ENCODE results near the gene RIMBP3C. TPM values are rescaled to one million over a fixed set of nuclear protein-coding genes. Genes with fewer than 3 reads are reported as not detected.
"Not testable (repeated sequence)": the region's sequence is repeated elsewhere in the genome, so short reads cannot be mapped to it uniquely, and the experiment has no call there.

RIMBP3C gene
- total RNA-seq, 1 donor from 2014 or later = not detected

DNA sequence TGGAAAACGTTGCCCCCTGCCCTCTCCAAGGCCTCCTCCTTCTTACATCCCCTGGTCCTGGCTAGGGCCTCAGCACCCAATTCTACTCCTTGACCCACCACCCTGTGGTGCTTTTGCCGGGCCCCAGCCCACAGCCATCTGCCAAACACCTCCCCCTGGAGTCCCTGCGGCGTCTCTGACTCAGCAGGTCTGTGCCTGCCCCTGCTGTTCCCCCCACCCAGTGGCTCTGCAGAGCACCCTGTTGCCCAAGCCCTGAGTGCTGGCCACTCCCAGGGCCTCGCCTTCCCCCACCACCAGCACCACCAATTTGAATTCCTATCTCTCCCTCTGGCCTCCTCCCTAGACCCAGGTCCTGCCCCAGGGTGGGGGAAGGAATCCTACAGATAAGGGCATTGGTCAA lies 19.7 kb downstream of the RIMBP3C start:
- H3K36me3 ChIP-seq (ENCODE audit: control insufficient read depth in 3 of 3, insufficient read depth in 3 of 3, low read length in 3 of 3); H3K9ac ChIP-seq (ENCODE audit: low read depth in 1 of 3, low read length in 3 of 3); H3K27me3 ChIP-seq (ENCODE audit: control insufficient read depth in 3 of 3, insufficient read depth in 3 of 3, low read length in 3 of 3); H3K4me3 ChIP-seq (ENCODE audit: low read length in 3 of 3); H3K9me3 ChIP-seq (ENCODE audit: control insufficient read depth in 3 of 3, low read length in 3 of 3); H3K27ac ChIP-seq (ENCODE audit: low read depth, low read length); H3K4me1 ChIP-seq (ENCODE audit: control insufficient read depth in 3 of 3, insufficient read depth in 3 of 3, low read length in 3 of 3): not testable (repeated sequence)

DNA sequence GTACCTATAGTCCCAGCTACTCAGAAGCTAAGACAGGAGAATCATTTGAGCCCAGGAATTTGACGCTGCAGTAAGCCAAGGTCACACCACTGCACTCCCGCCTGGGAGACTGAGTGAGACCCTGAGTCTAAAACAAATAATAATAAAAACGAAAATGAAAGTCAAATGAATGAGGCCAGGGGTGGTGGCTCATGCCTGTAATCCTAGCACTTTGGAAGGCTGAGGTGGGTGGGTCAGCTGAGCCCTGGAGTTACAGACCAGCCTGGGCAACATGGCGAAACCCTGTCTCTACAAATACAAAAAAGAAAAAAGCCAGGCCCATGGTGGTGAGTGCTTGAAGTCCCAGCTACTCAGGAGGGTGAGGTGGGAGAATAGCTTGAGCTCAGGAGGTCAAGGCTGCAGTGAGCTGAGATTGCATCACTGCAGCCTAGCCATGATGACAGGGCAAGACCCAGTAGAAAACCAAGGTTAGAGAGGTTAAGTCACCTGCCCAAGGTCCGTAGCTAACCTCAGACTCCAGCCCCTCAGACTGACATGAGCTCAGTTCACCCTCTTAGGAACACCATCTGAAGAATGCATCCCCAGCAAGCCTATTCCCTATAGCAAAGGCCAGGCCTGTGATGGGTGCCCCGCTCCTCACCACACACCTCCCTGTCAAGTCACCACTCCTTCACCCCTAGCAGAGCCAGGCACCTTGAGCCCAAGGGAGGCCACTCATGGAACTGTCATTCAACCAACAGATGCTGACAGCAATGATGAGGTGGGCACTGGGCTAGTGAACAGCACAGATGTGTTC lies 24.4 kb downstream of the RIMBP3C start:
- H3K4me3 ChIP-seq (ENCODE audit: low read length in 3 of 3); H3K27ac ChIP-seq (ENCODE audit: low read depth, low read length); H3K36me3 ChIP-seq (ENCODE audit: control insufficient read depth in 3 of 3, insufficient read depth in 3 of 3, low read length in 3 of 3); H3K9me3 ChIP-seq (ENCODE audit: control insufficient read depth in 3 of 3, low read length in 3 of 3); H3K9ac ChIP-seq (ENCODE audit: low read depth in 1 of 3, low read length in 3 of 3); H3K27me3 ChIP-seq (ENCODE audit: control insufficient read depth in 3 of 3, insufficient read depth in 3 of 3, low read length in 3 of 3); H3K4me1 ChIP-seq (ENCODE audit: control insufficient read depth in 3 of 3, insufficient read depth in 3 of 3, low read length in 3 of 3): not testable (repeated sequence)

DNA sequence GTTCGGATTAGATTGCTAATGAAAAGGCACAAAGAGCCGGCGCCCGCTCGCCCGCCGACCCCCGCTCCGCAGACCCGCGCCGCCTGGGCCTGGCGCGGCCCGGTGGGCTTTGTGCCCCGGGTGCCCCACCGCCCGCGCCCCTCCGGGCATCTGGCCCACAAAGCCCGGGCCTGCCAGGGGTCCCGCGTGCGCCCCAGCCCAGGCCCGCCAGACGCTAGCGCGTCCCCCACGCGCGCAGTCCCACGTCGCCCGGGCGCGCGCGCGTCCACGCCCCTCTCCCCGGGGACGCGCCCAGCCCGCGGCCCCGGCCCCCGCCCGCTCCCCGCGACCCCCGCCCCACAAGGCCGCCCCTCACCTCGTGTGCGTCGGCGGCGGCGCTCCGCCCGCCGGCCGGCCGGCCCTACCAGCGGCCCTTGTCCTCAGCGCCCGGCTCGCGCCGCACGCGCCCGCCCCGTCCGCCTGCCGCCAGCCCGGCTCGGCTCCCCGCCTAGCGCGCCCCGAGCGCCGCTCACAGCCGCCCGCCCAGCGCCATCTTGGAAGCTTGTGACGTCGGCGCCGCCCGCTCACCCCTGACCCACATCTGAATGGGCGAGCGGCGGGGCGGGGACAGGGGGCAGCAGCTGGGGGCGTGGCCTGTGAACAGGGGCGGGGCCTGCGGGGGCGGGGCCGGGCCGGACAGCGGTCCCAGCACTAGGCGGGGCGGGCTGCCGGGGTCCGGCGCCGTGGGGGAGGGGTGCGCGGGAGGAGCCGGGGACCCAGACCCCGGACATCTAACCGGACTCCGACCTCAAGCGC lies 34.1 kb downstream of the RIMBP3C start:
- H3K9me3 ChIP-seq (ENCODE audit: control insufficient read depth in 3 of 3, low read length in 3 of 3); H3K27ac ChIP-seq (ENCODE audit: low read depth, low read length); H3K27me3 ChIP-seq (ENCODE audit: control insufficient read depth in 3 of 3, insufficient read depth in 3 of 3, low read length in 3 of 3); H3K9ac ChIP-seq (ENCODE audit: low read depth in 1 of 3, low read length in 3 of 3); H3K36me3 ChIP-seq (ENCODE audit: control insufficient read depth in 3 of 3, insufficient read depth in 3 of 3, low read length in 3 of 3); H3K4me3 ChIP-seq (ENCODE audit: low read length in 3 of 3); H3K4me1 ChIP-seq (ENCODE audit: control insufficient read depth in 3 of 3, insufficient read depth in 3 of 3, low read length in 3 of 3): not testable (repeated sequence)

DNA sequence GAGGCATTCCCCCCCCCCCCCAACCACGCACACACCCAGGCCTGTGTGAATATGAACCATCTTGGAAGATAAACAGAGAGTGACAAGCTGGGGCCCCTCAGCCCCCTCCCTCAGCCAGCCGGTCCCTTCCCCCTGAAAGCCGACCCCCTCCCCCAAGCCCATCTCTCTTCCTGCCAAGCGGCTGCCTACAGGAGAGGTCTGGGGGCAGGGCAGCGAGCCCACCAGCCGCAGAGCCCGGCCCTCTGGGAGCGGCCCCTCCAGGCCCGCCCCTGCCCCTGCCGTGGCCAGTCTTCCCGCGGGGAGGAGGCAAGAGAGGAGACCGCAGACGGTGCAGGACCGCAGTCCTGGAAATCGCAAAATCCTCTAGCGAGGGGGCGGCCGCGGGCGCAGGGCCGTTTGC lies 34.7 kb downstream of the RIMBP3C start:
- H3K9me3 ChIP-seq (ENCODE audit: control insufficient read depth in 3 of 3, low read length in 3 of 3); H3K27ac ChIP-seq (ENCODE audit: low read depth, low read length); H3K27me3 ChIP-seq (ENCODE audit: control insufficient read depth in 3 of 3, insufficient read depth in 3 of 3, low read length in 3 of 3); H3K4me1 ChIP-seq (ENCODE audit: control insufficient read depth in 3 of 3, insufficient read depth in 3 of 3, low read length in 3 of 3); H3K36me3 ChIP-seq (ENCODE audit: control insufficient read depth in 3 of 3, insufficient read depth in 3 of 3, low read length in 3 of 3); H3K4me3 ChIP-seq (ENCODE audit: low read length in 3 of 3); H3K9ac ChIP-seq (ENCODE audit: low read depth in 1 of 3, low read length in 3 of 3): not testable (repeated sequence)

DNA sequence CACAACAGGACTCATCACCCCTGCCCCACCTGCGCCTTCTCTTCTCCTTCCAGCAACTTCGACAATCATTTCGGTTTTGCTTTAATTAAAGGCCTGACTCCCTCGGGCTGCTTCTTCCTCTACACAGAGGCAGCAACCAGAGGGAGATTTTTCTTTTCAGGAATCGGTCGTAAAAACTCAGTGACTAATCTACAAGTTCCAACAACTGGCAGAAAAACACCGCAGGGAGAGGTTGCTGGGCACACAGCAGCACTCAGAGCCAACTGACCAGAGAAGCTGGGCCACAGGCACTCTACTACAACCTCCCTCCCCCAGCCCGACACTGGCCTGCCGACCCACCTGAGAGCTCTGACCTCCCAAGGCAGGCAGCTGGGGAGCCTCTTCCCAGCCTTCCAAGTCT lies 36.0 kb downstream of the RIMBP3C start:
- not testable (repeated sequence) for H3K4me1 ChIP-seq (ENCODE audit: control insufficient read depth in 3 of 3, insufficient read depth in 3 of 3, low read length in 3 of 3); H3K27ac ChIP-seq (ENCODE audit: low read depth, low read length); H3K36me3 ChIP-seq (ENCODE audit: control insufficient read depth in 3 of 3, insufficient read depth in 3 of 3, low read length in 3 of 3); H3K9me3 ChIP-seq (ENCODE audit: control insufficient read depth in 3 of 3, low read length in 3 of 3); H3K27me3 ChIP-seq (ENCODE audit: control insufficient read depth in 3 of 3, insufficient read depth in 3 of 3, low read length in 3 of 3); H3K4me3 ChIP-seq (ENCODE audit: low read length in 3 of 3); H3K9ac ChIP-seq (ENCODE audit: low read depth in 1 of 3, low read length in 3 of 3)

DNA sequence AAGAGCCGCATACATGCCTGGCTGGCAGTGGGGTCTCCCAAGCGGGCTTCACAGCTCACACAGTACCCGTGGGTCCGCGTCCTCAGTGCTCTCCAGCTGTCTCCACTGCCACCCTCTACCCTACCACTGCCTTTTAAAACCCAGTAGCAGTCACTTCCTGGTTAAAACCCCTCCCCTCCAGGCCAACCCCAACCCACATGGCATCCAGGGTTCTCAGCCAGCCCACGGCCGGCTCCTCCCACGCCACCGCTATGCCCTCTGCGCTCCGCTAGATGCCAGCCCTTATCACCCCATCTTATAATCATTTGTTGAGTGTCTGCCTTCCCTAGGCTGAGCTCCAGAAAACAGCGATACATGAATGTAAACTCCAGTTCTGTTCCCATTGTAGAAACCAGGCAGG lies 37.1 kb downstream of the RIMBP3C start:
- not testable (repeated sequence) for H3K9me3 ChIP-seq (ENCODE audit: control insufficient read depth in 3 of 3, low read length in 3 of 3); H3K9ac ChIP-seq (ENCODE audit: low read depth in 1 of 3, low read length in 3 of 3); H3K36me3 ChIP-seq (ENCODE audit: control insufficient read depth in 3 of 3, insufficient read depth in 3 of 3, low read length in 3 of 3); H3K4me3 ChIP-seq (ENCODE audit: low read length in 3 of 3); H3K4me1 ChIP-seq (ENCODE audit: control insufficient read depth in 3 of 3, insufficient read depth in 3 of 3, low read length in 3 of 3); H3K27me3 ChIP-seq (ENCODE audit: control insufficient read depth in 3 of 3, insufficient read depth in 3 of 3, low read length in 3 of 3); H3K27ac ChIP-seq (ENCODE audit: low read depth, low read length)

DNA sequence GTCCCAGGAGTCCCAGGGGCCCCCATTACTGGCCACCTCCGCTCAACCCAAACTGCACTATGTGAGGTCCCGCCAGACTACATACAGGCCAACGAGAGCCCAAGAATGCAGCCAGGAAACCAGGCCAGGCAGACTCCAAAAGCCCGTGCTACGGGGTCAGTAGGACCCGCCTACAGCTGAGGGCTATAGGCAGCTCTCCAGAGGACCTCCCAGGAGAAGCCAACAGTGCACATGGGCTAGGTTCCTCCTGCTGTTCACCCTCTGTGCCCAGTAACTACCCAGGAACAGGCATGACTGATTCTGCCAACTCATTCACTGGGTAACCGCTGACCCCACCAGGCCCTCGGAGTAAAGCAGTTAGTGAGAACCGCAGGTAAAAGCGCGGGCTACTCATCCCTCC lies 39.2 kb downstream of the RIMBP3C start:
- not testable (repeated sequence) for H3K4me3 ChIP-seq (ENCODE audit: low read length in 3 of 3); H3K9me3 ChIP-seq (ENCODE audit: control insufficient read depth in 3 of 3, low read length in 3 of 3); H3K36me3 ChIP-seq (ENCODE audit: control insufficient read depth in 3 of 3, insufficient read depth in 3 of 3, low read length in 3 of 3); H3K27ac ChIP-seq (ENCODE audit: low read depth, low read length); H3K4me1 ChIP-seq (ENCODE audit: control insufficient read depth in 3 of 3, insufficient read depth in 3 of 3, low read length in 3 of 3); H3K9ac ChIP-seq (ENCODE audit: low read depth in 1 of 3, low read length in 3 of 3); H3K27me3 ChIP-seq (ENCODE audit: control insufficient read depth in 3 of 3, insufficient read depth in 3 of 3, low read length in 3 of 3)

DNA sequence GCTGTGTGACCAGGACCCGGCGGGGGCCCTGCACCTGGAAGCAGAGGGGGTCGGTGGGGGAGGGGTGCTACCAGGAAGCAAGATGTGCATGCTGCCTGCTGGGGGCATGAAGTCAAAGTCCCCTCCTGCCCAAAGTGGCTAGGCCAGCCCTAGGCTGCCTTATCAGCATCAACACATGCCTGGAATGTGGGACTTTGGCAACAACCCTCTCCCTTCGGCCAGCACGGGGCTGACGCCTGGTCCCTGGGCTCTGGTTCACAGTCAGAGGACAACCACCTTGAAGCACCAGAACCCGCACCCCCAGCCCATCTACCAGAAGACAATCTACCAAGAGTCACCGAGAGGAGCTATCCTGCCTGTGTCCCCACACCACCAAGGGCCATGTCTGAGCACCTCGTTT lies 40.9 kb downstream of the RIMBP3C start:
- not testable (repeated sequence) for H3K27ac ChIP-seq (ENCODE audit: low read depth, low read length); H3K9me3 ChIP-seq (ENCODE audit: control insufficient read depth in 3 of 3, low read length in 3 of 3); H3K9ac ChIP-seq (ENCODE audit: low read depth in 1 of 3, low read length in 3 of 3); H3K27me3 ChIP-seq (ENCODE audit: control insufficient read depth in 3 of 3, insufficient read depth in 3 of 3, low read length in 3 of 3); H3K4me3 ChIP-seq (ENCODE audit: low read length in 3 of 3); H3K4me1 ChIP-seq (ENCODE audit: control insufficient read depth in 3 of 3, insufficient read depth in 3 of 3, low read length in 3 of 3); H3K36me3 ChIP-seq (ENCODE audit: control insufficient read depth in 3 of 3, insufficient read depth in 3 of 3, low read length in 3 of 3)

DNA sequence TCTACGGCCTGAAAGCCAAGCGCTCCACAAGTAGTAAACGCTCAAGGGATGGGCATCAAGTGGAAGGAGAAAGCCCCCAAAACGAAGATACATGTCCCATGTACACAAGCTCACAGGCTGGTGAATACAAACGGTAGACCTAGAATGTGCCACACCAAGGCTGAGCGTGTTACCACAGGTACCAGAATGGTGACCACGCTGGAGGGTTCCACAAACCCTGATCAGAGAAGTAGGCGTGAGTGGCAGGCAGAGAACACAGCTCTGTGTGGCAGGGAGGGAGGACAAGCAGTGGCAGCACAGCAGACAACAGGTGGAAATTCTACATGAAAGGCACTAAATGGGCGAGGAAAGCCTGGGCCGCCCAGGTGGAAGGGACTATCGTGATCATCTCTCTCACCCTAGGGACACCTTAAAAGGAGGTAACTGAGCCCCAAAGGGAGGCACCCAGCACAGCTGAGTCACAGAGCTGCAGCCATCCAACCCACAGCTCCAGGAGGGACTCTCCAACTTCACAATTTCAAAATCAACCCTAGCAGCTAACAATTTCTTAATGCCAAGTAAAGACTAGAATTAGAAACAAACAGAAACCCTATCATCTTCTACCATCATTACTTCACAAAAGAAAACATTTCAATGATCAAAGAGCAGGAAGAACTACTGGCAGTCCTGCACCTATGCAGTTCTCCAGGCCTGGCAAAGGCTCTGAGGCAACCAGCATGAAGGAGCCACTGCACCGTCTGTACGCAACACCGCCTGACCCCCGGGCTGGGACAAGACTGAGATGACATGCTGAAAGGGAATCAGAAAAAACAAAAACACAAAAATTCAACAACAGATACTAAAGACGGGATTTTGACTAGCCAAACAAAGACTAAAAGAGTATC lies 51.4 kb downstream of the RIMBP3C start:
- H3K9me3 ChIP-seq (ENCODE audit: control insufficient read depth in 3 of 3, low read length in 3 of 3); H3K27ac ChIP-seq (ENCODE audit: low read depth, low read length); H3K4me1 ChIP-seq (ENCODE audit: control insufficient read depth in 3 of 3, insufficient read depth in 3 of 3, low read length in 3 of 3); H3K9ac ChIP-seq (ENCODE audit: low read depth in 1 of 3, low read length in 3 of 3); H3K36me3 ChIP-seq (ENCODE audit: control insufficient read depth in 3 of 3, insufficient read depth in 3 of 3, low read length in 3 of 3); H3K27me3 ChIP-seq (ENCODE audit: control insufficient read depth in 3 of 3, insufficient read depth in 3 of 3, low read length in 3 of 3); H3K4me3 ChIP-seq (ENCODE audit: low read length in 3 of 3): not testable (repeated sequence)

DNA sequence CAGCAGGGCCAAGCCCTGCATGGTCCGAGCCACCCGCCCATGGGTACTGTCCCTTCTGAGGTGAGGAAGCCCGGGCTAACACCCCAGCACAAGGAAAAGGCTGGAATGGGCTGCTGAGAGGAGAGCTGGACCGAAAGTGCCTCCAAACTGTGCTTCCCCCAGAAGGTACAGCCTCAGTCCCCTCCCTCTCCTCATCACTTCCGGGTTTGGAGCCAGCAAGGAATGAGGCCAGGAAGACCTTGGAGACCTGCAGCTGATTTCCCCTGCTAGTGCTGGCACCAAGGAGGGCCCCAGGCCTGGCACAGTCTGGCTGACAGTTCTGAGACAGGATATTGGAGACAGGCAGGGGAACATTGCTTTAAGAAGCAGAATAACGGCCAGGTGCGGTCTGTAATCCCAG lies 52.8 kb downstream of the RIMBP3C start:
- not testable (repeated sequence) for H3K27ac ChIP-seq (ENCODE audit: low read depth, low read length); H3K4me3 ChIP-seq (ENCODE audit: low read length in 3 of 3); H3K9ac ChIP-seq (ENCODE audit: low read depth in 1 of 3, low read length in 3 of 3); H3K36me3 ChIP-seq (ENCODE audit: control insufficient read depth in 3 of 3, insufficient read depth in 3 of 3, low read length in 3 of 3); H3K4me1 ChIP-seq (ENCODE audit: control insufficient read depth in 3 of 3, insufficient read depth in 3 of 3, low read length in 3 of 3); H3K9me3 ChIP-seq (ENCODE audit: control insufficient read depth in 3 of 3, low read length in 3 of 3); H3K27me3 ChIP-seq (ENCODE audit: control insufficient read depth in 3 of 3, insufficient read depth in 3 of 3, low read length in 3 of 3)

All from skeletal muscle tissue (tissue), 4 donors.